HFFc6 (cell line): ENCODE data around the gene USP10. TPM values are rescaled to one million over a fixed set of nuclear protein-coding genes. Genes with fewer than 3 reads are reported as not detected.

ENCODE experiments used
- DNase-seq: peaks from one replicate; pipeline ENCODE4 v3.0.0-alpha.2; 2018
- H3K27ac Mint-ChIP-seq: 2 replicates; pipeline ENCODE4 v1.8.0; 2020; ENCODE audit warnings: mild to moderate bottlenecking, mixed read lengths
- H3K27me3 Mint-ChIP-seq: 2 replicates; pipeline ENCODE4 v1.8.0; 2021; ENCODE audit warnings: mild to moderate bottlenecking, moderate library complexity, mixed read lengths; ENCODE audit not compliant: insufficient read depth
- H3K36me3 Mint-ChIP-seq: 2 replicates; pipeline ENCODE4 v1.8.0; 2021; ENCODE audit warnings: low read depth, mixed read lengths
- H3K4me1 Mint-ChIP-seq: 2 replicates; pipeline ENCODE4 v1.8.0; 2020; ENCODE audit warnings: low read depth, mixed read lengths
- H3K4me3 Mint-ChIP-seq: 2 replicates; pipeline ENCODE4 v1.8.0; 2020; ENCODE audit warnings: mild to moderate bottlenecking, moderate library complexity, mixed read lengths
- H3K9me3 Mint-ChIP-seq: 2 replicates; pipeline ENCODE4 v1.8.0; 2020; ENCODE audit warnings: mild to moderate bottlenecking, mixed read lengths
- CTCF ChIP-seq: fragments of 200-600 bp; sonication (generic); IDR thresholded peaks from 2 replicates; pipeline ENCODE4 v1.5.0; 2021; ENCODE audit warnings: antibody characterized with exemption, mild to moderate bottlenecking
- total RNA-seq, 6 experiments: library from RNA; stranded (reverse); fragmentation: NEBNext Ultra II Directional; extraction: Animal tissue kit (Norgen Biotek cat#: 25700); gene quantifications; 2 replicates in 1 of 6; 3 replicates in 5 of 6; pipeline ENCODE4 v1.2.3, GENCODE V29; 2021

Gene USP10
- total RNA-seq, 6 experiments from 2014 or later, result 83.2 to 106 (median 92.3) TPM

- no peak for TF ChIP-seq CTCF
- H3K4me1 Mint-ChIP-seq, result peaks cover 26% of the 10 kb centered on the region
- no peak for DNase-seq
- peaks cover 5% of the 10 kb centered on the region; the same call in 1 of the 2 replicates for H3K36me3 Mint-ChIP-seq
- H3K27ac Mint-ChIP-seq, result no peak overlapping the region
- H3K9me3 Mint-ChIP-seq, result no peaks in the 10 kb centered on the region
- peaks cover 3% of the 10 kb centered on the region; the same call in 1 of the 2 replicates for H3K27me3 Mint-ChIP-seq
- no peak overlapping the region for H3K4me3 Mint-ChIP-seq
Observed at GRCh38 chr16:84803146-84803545, 103.3 kb downstream of the USP10 start.

- no peak overlapping the region for H3K27ac Mint-ChIP-seq
- H3K9me3 Mint-ChIP-seq, result no peaks in the 10 kb centered on the region
- peaks cover 26% of the 10 kb centered on the region for H3K4me1 Mint-ChIP-seq
- no peak for TF ChIP-seq CTCF
- H3K36me3 Mint-ChIP-seq, result peaks cover 5% of the 10 kb centered on the region; the same call in 1 of the 2 replicates
- no peak for DNase-seq
- H3K4me3 Mint-ChIP-seq, result no peak overlapping the region
- peaks cover 3% of the 10 kb centered on the region; the same call in 1 of the 2 replicates for H3K27me3 Mint-ChIP-seq
Observed at GRCh38 chr16:84804326-84804725, 104.5 kb downstream of the USP10 start.

- Mint-ChIP-seq H3K4me3 (peak overlapping the region; percentile 80), H3K4me1 (peaks cover 31% of the 10 kb centered on the region), H3K36me3 (no peaks in the 10 kb centered on the region), H3K27me3 (peaks cover 2% of the 10 kb centered on the region; the same call in 1 of the 2 replicates), H3K27ac (peak overlapping the region; percentile 96), H3K9me3 (no peaks in the 10 kb centered on the region)
- peak; percentile 95 for DNase-seq
- TF ChIP-seq CTCF, result no peak
Observed at GRCh38 chr16:84806256-84806889, 106.6 kb downstream of the USP10 start.

- Mint-ChIP-seq H3K9me3 (no peaks in the 10 kb centered on the region), H3K27me3 (peaks cover 4% of the 10 kb centered on the region; the same call in 1 of the 2 replicates), H3K4me3 (peak overlapping the region; percentile 80), H3K27ac (peak overlapping the region; percentile 96), H3K4me1 (peaks cover 31% of the 10 kb centered on the region), H3K36me3 (no peaks in the 10 kb centered on the region)
- TF ChIP-seq CTCF, result no peak
- no peak for DNase-seq
Observed at GRCh38 chr16:84806890-84807258, 107.1 kb downstream of the USP10 start.

- Mint-ChIP-seq H3K4me1 (peaks cover 31% of the 10 kb centered on the region), H3K27me3 (peaks cover 4% of the 10 kb centered on the region), H3K27ac (no peak overlapping the region), H3K9me3 (no peaks in the 10 kb centered on the region), H3K36me3 (no peaks in the 10 kb centered on the region), H3K4me3 (no peak overlapping the region)
- no peak for DNase-seq
- no peak for TF ChIP-seq CTCF
Observed at GRCh38 chr16:84807776-84808175, 108.0 kb downstream of the USP10 start.
